Measurements from ENCODE around the gene TRPM3.

The TRPM3 gene

GRCh38 chr9:71048280-71048679 is 73.1 kb downstream of the TRPM3 start:
- DNase-seq (ENCODE audit: low read depth, low spot score) = no peak
- no peaks in the 10 kb centered on the region for H3K36me3 ChIP-seq (ENCODE audit: insufficient read depth, low read length)
- TF ChIP-seq EZH2 (IDR thresholded peaks at IDR 0.05) = no peak
- no peak for TF ChIP-seq POLR2AphosphoS5 (IDR thresholded peaks at IDR 0.05; ENCODE audit: borderline replicate concordance, low read depth, low read length)
- TF ChIP-seq FOXP2 (optimal IDR thresholded peaks at IDR 0.05; ENCODE audit: control extremely low read depth, extremely low read length, insufficient read depth) = no peak
- H3K9me3 ChIP-seq (ENCODE audit: low read depth, low read length) = no peaks in the 10 kb centered on the region
- H3K9ac ChIP-seq (ENCODE audit: insufficient read length) = no peak overlapping the region
- no peak overlapping the region for H3K4me3 ChIP-seq
- no peak overlapping the region for H3K27ac ChIP-seq

GRCh38 chr9:71042448-71042990 is 78.9 kb downstream of the TRPM3 start:
- Histone ChIP-seq H3K9me3 (ENCODE audit: low read depth, low read length) (no peaks in the 10 kb centered on the region), H3K4me3 (no peak overlapping the region), H3K27ac (no peak overlapping the region), H3K9ac (ENCODE audit: insufficient read length) (no peak overlapping the region), H3K36me3 (ENCODE audit: insufficient read depth, low read length) (no peaks in the 10 kb centered on the region)
- DNase-seq (ENCODE audit: low read depth, low spot score) = no peak
- TF ChIP-seq POLR2AphosphoS5 (IDR thresholded peaks at IDR 0.05; ENCODE audit: borderline replicate concordance, low read depth, low read length) (no peak), FOXP2 (optimal IDR thresholded peaks at IDR 0.05; ENCODE audit: control extremely low read depth, extremely low read length, insufficient read depth) (no peak), EZH2 (IDR thresholded peaks at IDR 0.05) (no peak)

DNA sequence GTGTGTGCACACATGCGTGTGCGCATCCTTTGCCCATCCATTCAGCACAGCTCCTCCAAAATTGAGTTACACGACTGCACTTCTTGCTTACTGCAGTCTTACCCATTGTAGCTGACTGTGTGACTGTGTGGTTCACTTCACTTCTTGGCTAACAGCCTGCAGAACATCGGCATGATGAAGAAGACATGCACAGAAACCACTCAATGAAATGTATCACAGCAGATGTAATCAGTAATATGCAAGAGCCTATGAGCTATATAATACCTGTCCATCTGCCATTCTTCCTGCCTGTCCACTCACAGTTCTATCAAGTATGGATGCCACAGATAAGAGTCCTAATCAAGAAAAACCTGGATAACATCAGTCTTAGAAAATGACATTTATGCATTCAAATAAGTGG is 83.9 kb downstream of the TRPM3 start:
- H3K9ac ChIP-seq (ENCODE audit: insufficient read length) = no peak overlapping the region
- H3K27ac ChIP-seq = no peak overlapping the region
- DNase-seq (ENCODE audit: low read depth, low spot score) = no peak
- H3K36me3 ChIP-seq (ENCODE audit: insufficient read depth, low read length) = no peaks in the 10 kb centered on the region
- TF ChIP-seq EZH2 (IDR thresholded peaks at IDR 0.05) = no peak
- no peak for TF ChIP-seq POLR2AphosphoS5 (IDR thresholded peaks at IDR 0.05; ENCODE audit: borderline replicate concordance, low read depth, low read length)
- no peak for TF ChIP-seq FOXP2 (optimal IDR thresholded peaks at IDR 0.05; ENCODE audit: control extremely low read depth, extremely low read length, insufficient read depth)
- H3K9me3 ChIP-seq (ENCODE audit: low read depth, low read length) = no peaks in the 10 kb centered on the region
- H3K4me3 ChIP-seq = no peak overlapping the region

DNA sequence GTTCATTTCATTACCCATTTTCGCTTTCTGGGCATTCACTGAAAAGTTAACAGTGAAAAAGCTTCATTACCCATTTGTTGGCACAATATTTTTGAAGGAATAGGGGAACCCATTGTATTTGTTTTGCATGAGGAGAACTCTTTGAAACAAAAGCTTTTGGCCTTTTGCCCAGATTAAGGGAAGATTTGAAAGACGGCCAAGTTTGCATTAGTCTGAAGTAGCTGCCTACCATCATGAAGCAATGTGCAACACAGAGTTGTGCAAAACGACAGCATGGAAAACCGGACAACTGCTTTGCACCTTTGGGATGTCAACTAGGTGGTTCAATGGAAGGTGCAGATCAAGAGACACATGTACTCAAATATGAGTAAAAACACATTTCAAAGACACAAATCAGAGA is 84.9 kb downstream of the TRPM3 start:
- Histone ChIP-seq H3K27ac (no peak overlapping the region), H3K9ac (ENCODE audit: insufficient read length) (no peak overlapping the region), H3K4me3 (no peak overlapping the region), H3K9me3 (ENCODE audit: low read depth, low read length) (no peaks in the 10 kb centered on the region), H3K36me3 (ENCODE audit: insufficient read depth, low read length) (no peaks in the 10 kb centered on the region)
- DNase-seq (ENCODE audit: low read depth, low spot score) = no peak
- no peak for TF ChIP-seq POLR2AphosphoS5 (IDR thresholded peaks at IDR 0.05; ENCODE audit: borderline replicate concordance, low read depth, low read length)
- TF ChIP-seq FOXP2 (optimal IDR thresholded peaks at IDR 0.05; ENCODE audit: control extremely low read depth, extremely low read length, insufficient read depth) = no peak
- no peak for TF ChIP-seq EZH2 (IDR thresholded peaks at IDR 0.05)

- no peak for TF ChIP-seq FOXP2 (optimal IDR thresholded peaks at IDR 0.05; ENCODE audit: control extremely low read depth, extremely low read length, insufficient read depth)
These were observed 88.6 kb downstream of the TRPM3 start for GRCh38 chr9:71032779-71033178.

GRCh38 chr9:71025728-71026127 is 95.7 kb downstream of the TRPM3 start:
- no peak for TF ChIP-seq FOXP2 (optimal IDR thresholded peaks at IDR 0.05; ENCODE audit: control extremely low read depth, extremely low read length, insufficient read depth)
- TF ChIP-seq EZH2 (IDR thresholded peaks at IDR 0.05) = no peak
- no peak for TF ChIP-seq POLR2AphosphoS5 (IDR thresholded peaks at IDR 0.05; ENCODE audit: borderline replicate concordance, low read depth, low read length)
- H3K36me3 ChIP-seq (ENCODE audit: insufficient read depth, low read length) = no peaks in the 10 kb centered on the region
- no peak overlapping the region for H3K9ac ChIP-seq (ENCODE audit: insufficient read length)
- H3K27ac ChIP-seq = no peak overlapping the region
- H3K9me3 ChIP-seq (ENCODE audit: low read depth, low read length) = no peaks in the 10 kb centered on the region
- no peak overlapping the region for H3K4me3 ChIP-seq
- DNase-seq (ENCODE audit: low read depth, low spot score) = no peak

More at GRCh38 chr9:71032779-71033178, 88.6 kb downstream of the TRPM3 start:
- Histone ChIP-seq H3K4me3 (no peak overlapping the region), H3K9me3 (ENCODE audit: low read depth, low read length) (no peaks in the 10 kb centered on the region), H3K36me3 (ENCODE audit: insufficient read depth, low read length) (no peaks in the 10 kb centered on the region), H3K27ac (no peak overlapping the region), H3K9ac (ENCODE audit: insufficient read length) (no peak overlapping the region)
- DNase-seq (ENCODE audit: low read depth, low spot score) = no peak

GRCh38 chr9:71025201-71025600 is 96.2 kb downstream of the TRPM3 start:
- TF ChIP-seq FOXP2 (optimal IDR thresholded peaks at IDR 0.05; ENCODE audit: control extremely low read depth, extremely low read length, insufficient read depth) = no peak
- TF ChIP-seq POLR2AphosphoS5 (IDR thresholded peaks at IDR 0.05; ENCODE audit: borderline replicate concordance, low read depth, low read length) = no peak
- TF ChIP-seq EZH2 (IDR thresholded peaks at IDR 0.05) = no peak

GRCh38 chr9:71010258-71010657 is 111.2 kb downstream of the TRPM3 start:
- TF ChIP-seq POLR2AphosphoS5 (IDR thresholded peaks at IDR 0.05; ENCODE audit: borderline replicate concordance, low read depth, low read length) (no peak), FOXP2 (optimal IDR thresholded peaks at IDR 0.05; ENCODE audit: control extremely low read depth, extremely low read length, insufficient read depth) (no peak), EZH2 (IDR thresholded peaks at IDR 0.05) (no peak)
- Histone ChIP-seq H3K4me3 (no peak overlapping the region), H3K9me3 (ENCODE audit: low read depth, low read length) (no peaks in the 10 kb centered on the region), H3K27ac (no peak overlapping the region), H3K36me3 (ENCODE audit: insufficient read depth, low read length) (no peaks in the 10 kb centered on the region), H3K9ac (ENCODE audit: insufficient read length) (no peak overlapping the region)
- no peak for DNase-seq (ENCODE audit: low read depth, low spot score)

More at GRCh38 chr9:71025201-71025600, 96.2 kb downstream of the TRPM3 start:
- H3K9me3 ChIP-seq (ENCODE audit: low read depth, low read length) = no peaks in the 10 kb centered on the region
- H3K4me3 ChIP-seq = no peak overlapping the region
- H3K36me3 ChIP-seq (ENCODE audit: insufficient read depth, low read length) = no peaks in the 10 kb centered on the region
- H3K9ac ChIP-seq (ENCODE audit: insufficient read length) = no peak overlapping the region
- no peak overlapping the region for H3K27ac ChIP-seq
- no peak for DNase-seq (ENCODE audit: low read depth, low spot score)

- Histone ChIP-seq H3K27ac (no peak overlapping the region), H3K36me3 (ENCODE audit: insufficient read depth, low read length) (no peaks in the 10 kb centered on the region), H3K9ac (ENCODE audit: insufficient read length) (no peak overlapping the region), H3K9me3 (ENCODE audit: low read depth, low read length) (no peaks in the 10 kb centered on the region), H3K4me3 (no peak overlapping the region)
- DNase-seq (ENCODE audit: low read depth, low spot score) = no peak
- TF ChIP-seq EZH2 (IDR thresholded peaks at IDR 0.05) = no peak
- no peak for TF ChIP-seq FOXP2 (optimal IDR thresholded peaks at IDR 0.05; ENCODE audit: control extremely low read depth, extremely low read length, insufficient read depth)
- no peak for TF ChIP-seq POLR2AphosphoS5 (IDR thresholded peaks at IDR 0.05; ENCODE audit: borderline replicate concordance, low read depth, low read length)
These were observed 116.0 kb downstream of the TRPM3 start for GRCh38 chr9:71005456-71005855.
